ENCODE data around the gene RPL36.

Gene RPL36

GRCh38 chr19:5667751-5668271 is 22.3 kb upstream of the RPL36 start:
- Mint-ChIP-seq H3K9me3 (no peaks in the 10 kb centered on the region), H3K27me3 (ENCODE audit: low read depth, poor library complexity) (no peaks in the 10 kb centered on the region), H3K4me1 (peaks cover 8% of the 10 kb centered on the region), H3K27ac (no peak overlapping the region), H3K4me3 (no peak overlapping the region), H3K36me3 (ENCODE audit: low read depth) (peaks cover 69% of the 10 kb centered on the region)
- TF ChIP-seq CTCF (IDR thresholded peaks at IDR 0.05), result no peak
- no peak for DNase-seq

GRCh38 chr19:5669212-5669611 is 20.9 kb upstream of the RPL36 start:
- TF ChIP-seq CTCF (IDR thresholded peaks at IDR 0.05), result no peak
- Mint-ChIP-seq H3K9me3 (no peaks in the 10 kb centered on the region), H3K4me1 (peaks cover 8% of the 10 kb centered on the region), H3K27me3 (ENCODE audit: low read depth, poor library complexity) (no peaks in the 10 kb centered on the region), H3K4me3 (no peak overlapping the region), H3K27ac (no peak overlapping the region), H3K36me3 (ENCODE audit: low read depth) (peaks cover 71% of the 10 kb centered on the region)
- no peak for DNase-seq

GRCh38 chr19:5671600-5671999 is 18.5 kb upstream of the RPL36 start:
- H3K27ac Mint-ChIP-seq, result no peak overlapping the region
- DNase-seq, result no peak
- no peaks in the 10 kb centered on the region for H3K27me3 Mint-ChIP-seq (ENCODE audit: low read depth, poor library complexity)
- H3K4me1 Mint-ChIP-seq, result peaks cover 8% of the 10 kb centered on the region
- H3K4me3 Mint-ChIP-seq, result no peak overlapping the region
- no peak for TF ChIP-seq CTCF (IDR thresholded peaks at IDR 0.05)
- H3K36me3 Mint-ChIP-seq (ENCODE audit: low read depth), result peaks cover 49% of the 10 kb centered on the region
- no peaks in the 10 kb centered on the region for H3K9me3 Mint-ChIP-seq

- no peak overlapping the region for H3K4me3 Mint-ChIP-seq
- H3K27me3 Mint-ChIP-seq (ENCODE audit: low read depth, poor library complexity), result no peaks in the 10 kb centered on the region
- DNase-seq, result no peak
- peaks cover 40% of the 10 kb centered on the region for H3K36me3 Mint-ChIP-seq (ENCODE audit: low read depth)
- no peaks in the 10 kb centered on the region for H3K4me1 Mint-ChIP-seq
- TF ChIP-seq CTCF (IDR thresholded peaks at IDR 0.05), result no peak
- no peaks in the 10 kb centered on the region for H3K9me3 Mint-ChIP-seq
- no peak overlapping the region for H3K27ac Mint-ChIP-seq
These were observed 17.2 kb upstream of the RPL36 start for GRCh38 chr19:5672708-5673459.

- Mint-ChIP-seq H3K4me3 (no peak overlapping the region), H3K4me1 (no peaks in the 10 kb centered on the region), H3K27ac (no peak overlapping the region), H3K27me3 (ENCODE audit: low read depth, poor library complexity) (no peaks in the 10 kb centered on the region), H3K9me3 (no peaks in the 10 kb centered on the region), H3K36me3 (ENCODE audit: low read depth) (peaks cover 31% of the 10 kb centered on the region)
- no peak for TF ChIP-seq CTCF (IDR thresholded peaks at IDR 0.05)
- DNase-seq, result no peak
These were observed 16.3 kb upstream of the RPL36 start for GRCh38 chr19:5673752-5674151.

- H3K4me3 Mint-ChIP-seq, result no peak overlapping the region
- H3K27ac Mint-ChIP-seq, result no peak overlapping the region
- H3K27me3 Mint-ChIP-seq (ENCODE audit: low read depth, poor library complexity), result no peaks in the 10 kb centered on the region
These were observed 15.4 kb upstream of the RPL36 start for GRCh38 chr19:5674714-5675113.

More at GRCh38 chr19:5674714-5675113, 15.4 kb upstream of the RPL36 start:
- TF ChIP-seq CTCF (IDR thresholded peaks at IDR 0.05), result no peak
- DNase-seq, result no peak
- Mint-ChIP-seq H3K36me3 (ENCODE audit: low read depth) (peaks cover 22% of the 10 kb centered on the region), H3K9me3 (no peaks in the 10 kb centered on the region), H3K4me1 (peaks cover 9% of the 10 kb centered on the region)
